Kidney epithelial cell (primary cell): ENCODE results near the gene COPA. TPM values are rescaled to one million over a fixed set of nuclear protein-coding genes. Genes with fewer than 3 reads are reported as not detected.

Experiments used
- DNase-seq: peaks from one replicate; pipeline ENCODE4 v3.0.0-alpha.2; 2010; ENCODE audit warnings: low read depth
- H3K27me3 ChIP-seq: 2 replicates; pipeline ENCODE4 v1.6.0; 2011; ENCODE audit warnings: low read length; ENCODE audit not compliant: control insufficient read depth, insufficient read depth
- H3K36me3 ChIP-seq: 2 replicates; pipeline ENCODE4 v1.5.1; 2011; ENCODE audit warnings: low read length; ENCODE audit not compliant: control insufficient read depth, insufficient read depth
- H3K4me3 ChIP-seq: 2 replicates; pipeline ENCODE4 v1.5.1; 2011; ENCODE audit warnings: low read depth, mild to moderate bottlenecking, control low read depth, low read length
- CTCF ChIP-seq: IDR thresholded peaks from 2 replicates; pipeline ENCODE4 v1.5.1; 2011; ENCODE audit warnings: mild to moderate bottlenecking, moderate library complexity, low read length, control low read depth, inconsistent platforms; ENCODE audit not compliant: insufficient read depth, poor library complexity, severe bottlenecking
- total RNA-seq: library from RNA; depleted of rRNA; stranded (reverse); fragments of >200 nt; gene quantifications from 2 replicates; pipeline ENCODE4 v1.2.3, GENCODE V29; 2015

The COPA gene
- total RNA-seq, 1 donor from 2014 or later, result 130 TPM

GRCh38 chr1:160309571-160309970, 33.5 kb downstream of the COPA start:
- Histone ChIP-seq H3K4me3 (no peak overlapping the region), H3K36me3 (peaks cover 4% of the 10 kb centered on the region), H3K27me3 (no peaks in the 10 kb centered on the region)
- TF ChIP-seq CTCF, result no peak
- DNase-seq, result no peak

GRCh38 chr1:160309185-160309557, 33.9 kb downstream of the COPA start:
- H3K4me3 ChIP-seq, result no peak overlapping the region
- peaks cover 4% of the 10 kb centered on the region for H3K36me3 ChIP-seq
- DNase-seq, result no peak
- no peak for TF ChIP-seq CTCF
- H3K27me3 ChIP-seq, result no peaks in the 10 kb centered on the region

- no peak for DNase-seq
- Histone ChIP-seq H3K36me3 (peaks cover 4% of the 10 kb centered on the region), H3K4me3 (no peak overlapping the region), H3K27me3 (no peaks in the 10 kb centered on the region)
- no peak for TF ChIP-seq CTCF
Observed at GRCh38 chr1:160308451-160309184, 34.4 kb downstream of the COPA start.

- TF ChIP-seq CTCF, result no peak
- DNase-seq, result no peak
- Histone ChIP-seq H3K27me3 (no peaks in the 10 kb centered on the region), H3K4me3 (no peak overlapping the region), H3K36me3 (peaks cover 2% of the 10 kb centered on the region)
Observed at GRCh38 chr1:160307118-160307791, 35.8 kb downstream of the COPA start.

- Histone ChIP-seq H3K4me3 (no peak overlapping the region), H3K27me3 (no peaks in the 10 kb centered on the region), H3K36me3 (peaks cover 3% of the 10 kb centered on the region)
- no peak for DNase-seq
- TF ChIP-seq CTCF, result no peak
Observed at GRCh38 chr1:160300173-160300572, 42.9 kb downstream of the COPA start.
